ENCODE measurements around the gene WDR75. TPM values are rescaled to one million over a fixed set of nuclear protein-coding genes. Genes with fewer than 3 reads are reported as not detected.

The WDR75 gene
- total and polyA plus RNA-seq, 9 of the 15 experiments (the other 6 are each of a cell fraction or from before 2014, with no cell fraction given): 50.9 to 111 (median 76.4) TPM

DNA sequence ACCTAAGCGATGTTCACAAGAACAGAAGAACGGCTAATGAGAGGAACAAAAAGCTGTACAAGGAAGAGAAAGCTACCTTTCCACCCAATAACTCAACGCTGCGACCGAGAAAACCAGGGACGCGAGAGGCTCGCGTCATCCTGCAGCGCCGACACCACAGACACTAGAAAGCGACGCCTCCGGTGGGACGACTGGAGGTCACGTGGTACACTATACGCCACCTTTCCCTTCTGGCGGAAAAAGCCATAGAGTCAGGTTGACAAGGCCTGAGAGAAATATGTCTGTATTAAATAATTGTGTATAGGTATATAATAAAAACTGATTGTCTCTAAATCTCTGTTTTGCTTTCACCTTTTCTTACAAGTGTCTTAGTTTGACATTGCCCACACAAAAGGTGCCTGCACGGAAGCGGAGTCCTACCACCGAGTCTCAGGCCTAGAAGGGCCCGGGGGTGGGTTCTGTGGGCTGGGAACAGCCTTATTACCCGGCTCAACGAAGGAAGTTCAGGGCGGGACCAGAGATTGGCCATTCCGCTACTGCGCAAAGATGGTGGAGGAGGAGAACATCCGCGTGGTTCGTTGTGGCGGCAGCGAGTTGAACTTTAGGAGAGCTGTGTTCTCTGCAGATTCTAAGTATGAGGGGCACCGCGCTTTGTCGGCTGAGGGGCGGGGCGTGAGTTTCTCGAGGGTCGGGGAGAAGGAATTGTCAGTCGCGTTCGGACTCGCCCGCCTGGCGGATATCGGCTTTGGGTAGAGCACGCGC, at the start of gene WDR75 (continued):
- TF ChIP-seq E2F6 (IDR thresholded peaks at IDR 0.05; ENCODE audit: borderline replicate concordance in 1 of 2, extremely low read depth in 1 of 2, insufficient read depth in 1 of 2, insufficient read length in 1 of 2, low read depth in 1 of 2, low read length in 1 of 2, poor library complexity in 1 of 2, severe bottlenecking in 1 of 2) (peak in 1 of 2 experiments; percentile 24), ADNP (tag; IDR thresholded peaks at IDR 0.05) (no peak), EHMT2 (IDR thresholded peaks at IDR 0.05) (no peak), RNF219 (CRISPR knock-in tag; IDR thresholded peaks at IDR 0.05) (no peak), ZNF274 (IDR thresholded peaks at IDR 0.05; ENCODE audit: borderline replicate concordance, low read depth, low read length) (no peak), ELF1 (tag; IDR thresholded peaks at IDR 0.05) (peak; percentile 72), PML (IDR thresholded peaks at IDR 0.05; ENCODE audit: low read length) (peak; percentile 57), NCOA1 (IDR thresholded peaks at IDR 0.05; ENCODE audit: low read depth) (no peak), POLR2H (tag; IDR thresholded peaks at IDR 0.05; ENCODE audit: low read depth) (peak; percentile 84), SOX6 (IDR thresholded peaks at IDR 0.05) (peak; percentile 26; the same call in 1 of the 2 replicates), JUNB (CRISPR knock-in tag; conservative IDR thresholded peaks at IDR 0.05) (no peak), KLF1 (tag; IDR thresholded peaks at IDR 0.05) (no peak), EZH2 (IDR thresholded peaks at IDR 0.05; ENCODE audit: borderline replicate concordance, low read depth, low read length) (no peak), ELK1 (CRISPR knock-in tag; IDR thresholded peaks at IDR 0.05) (no peak), NELFE (IDR thresholded peaks at IDR 0.05; ENCODE audit: insufficient read depth, insufficient read length) (no peak), PTRF (tag; IDR thresholded peaks at IDR 0.05) (no peak)
- TF ChIP-seq, protein P1, sequence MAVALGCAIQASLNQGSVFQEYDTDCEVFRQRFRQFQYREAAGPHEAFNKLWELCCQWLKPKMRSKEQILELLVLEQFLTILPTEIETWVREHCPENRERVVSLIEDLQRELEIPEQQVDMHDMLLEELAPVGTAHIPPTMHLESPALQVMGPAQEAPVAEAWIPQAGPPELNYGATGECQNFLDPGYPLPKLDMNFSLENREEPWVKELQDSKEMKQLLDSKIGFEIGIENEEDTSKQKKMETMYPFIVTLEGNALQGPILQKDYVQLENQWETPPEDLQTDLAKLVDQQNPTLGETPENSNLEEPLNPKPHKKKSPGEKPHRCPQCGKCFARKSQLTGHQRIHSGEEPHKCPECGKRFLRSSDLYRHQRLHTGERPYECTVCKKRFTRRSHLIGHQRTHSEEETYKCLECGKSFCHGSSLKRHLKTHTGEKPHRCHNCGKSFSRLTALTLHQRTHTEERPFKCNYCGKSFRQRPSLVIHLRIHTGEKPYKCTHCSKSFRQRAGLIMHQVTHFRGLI (CRISPR knock-in tag; IDR thresholded peaks at IDR 0.05): no peak
- TF ChIP-seq, protein P2, sequence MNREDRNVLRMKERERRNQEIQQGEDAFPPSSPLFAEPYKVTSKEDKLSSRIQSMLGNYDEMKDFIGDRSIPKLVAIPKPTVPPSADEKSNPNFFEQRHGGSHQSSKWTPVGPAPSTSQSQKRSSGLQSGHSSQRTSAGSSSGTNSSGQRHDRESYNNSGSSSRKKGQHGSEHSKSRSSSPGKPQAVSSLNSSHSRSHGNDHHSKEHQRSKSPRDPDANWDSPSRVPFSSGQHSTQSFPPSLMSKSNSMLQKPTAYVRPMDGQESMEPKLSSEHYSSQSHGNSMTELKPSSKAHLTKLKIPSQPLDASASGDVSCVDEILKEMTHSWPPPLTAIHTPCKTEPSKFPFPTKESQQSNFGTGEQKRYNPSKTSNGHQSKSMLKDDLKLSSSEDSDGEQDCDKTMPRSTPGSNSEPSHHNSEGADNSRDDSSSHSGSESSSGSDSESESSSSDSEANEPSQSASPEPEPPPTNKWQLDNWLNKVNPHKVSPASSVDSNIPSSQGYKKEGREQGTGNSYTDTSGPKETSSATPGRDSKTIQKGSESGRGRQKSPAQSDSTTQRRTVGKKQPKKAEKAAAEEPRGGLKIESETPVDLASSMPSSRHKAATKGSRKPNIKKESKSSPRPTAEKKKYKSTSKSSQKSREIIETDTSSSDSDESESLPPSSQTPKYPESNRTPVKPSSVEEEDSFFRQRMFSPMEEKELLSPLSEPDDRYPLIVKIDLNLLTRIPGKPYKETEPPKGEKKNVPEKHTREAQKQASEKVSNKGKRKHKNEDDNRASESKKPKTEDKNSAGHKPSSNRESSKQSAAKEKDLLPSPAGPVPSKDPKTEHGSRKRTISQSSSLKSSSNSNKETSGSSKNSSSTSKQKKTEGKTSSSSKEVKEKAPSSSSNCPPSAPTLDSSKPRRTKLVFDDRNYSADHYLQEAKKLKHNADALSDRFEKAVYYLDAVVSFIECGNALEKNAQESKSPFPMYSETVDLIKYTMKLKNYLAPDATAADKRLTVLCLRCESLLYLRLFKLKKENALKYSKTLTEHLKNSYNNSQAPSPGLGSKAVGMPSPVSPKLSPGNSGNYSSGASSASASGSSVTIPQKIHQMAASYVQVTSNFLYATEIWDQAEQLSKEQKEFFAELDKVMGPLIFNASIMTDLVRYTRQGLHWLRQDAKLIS (CRISPR knock-in tag; IDR thresholded peaks at IDR 0.05): no peak; the same call in 1 of the 2 replicates
